ENCODE data around the gene TEX13C.

Gene TEX13C

GRCh38 chrX:125326599-125326998 is 6.9 kb downstream of the TEX13C start:
- H3K4me3 ChIP-seq (ENCODE audit: low read depth, low read length): no peak overlapping the region
- no peak for TF ChIP-seq CTCF (IDR thresholded peaks at IDR 0.05; ENCODE audit: low read depth, low read length)

GRCh38 chrX:125327891-125328290 is 8.2 kb downstream of the TEX13C start:
- TF ChIP-seq CTCF (IDR thresholded peaks at IDR 0.05; ENCODE audit: low read depth, low read length): no peak
- no peak overlapping the region for H3K4me3 ChIP-seq (ENCODE audit: low read depth, low read length)

GRCh38 chrX:125333583-125333982 is 13.9 kb downstream of the TEX13C start:
- no peak for TF ChIP-seq CTCF (IDR thresholded peaks at IDR 0.05; ENCODE audit: low read depth, low read length)

GRCh38 chrX:125340490-125340889 is 20.8 kb downstream of the TEX13C start:
- TF ChIP-seq CTCF (IDR thresholded peaks at IDR 0.05; ENCODE audit: low read depth, low read length): no peak
- H3K4me3 ChIP-seq (ENCODE audit: low read depth, low read length): no peak overlapping the region

More at GRCh38 chrX:125333583-125333982, 13.9 kb downstream of the TEX13C start:
- H3K4me3 ChIP-seq (ENCODE audit: low read depth, low read length): no peak overlapping the region

GRCh38 chrX:125374169-125374568 is 54.5 kb downstream of the TEX13C start:
- TF ChIP-seq CTCF (IDR thresholded peaks at IDR 0.05; ENCODE audit: low read depth, low read length): no peak
- no peak overlapping the region for H3K4me3 ChIP-seq (ENCODE audit: low read depth, low read length)
